Activated CD8-positive, alpha-beta memory T cell treated with anti-CD3 and anti-CD28 coated beads for 4 hours (primary cell): ENCODE data around the gene CHST3.
"Not testable (repeated sequence)": the region's sequence is repeated elsewhere in the genome, so short reads cannot be mapped to it uniquely, and the experiment has no call there.

Experiments
- DNase-seq, 2 donors: peaks; one replicate each; pipeline ENCODE4 v3.0.0-alpha.2; 2020; ENCODE audit warnings: low read depth in 2 of 2

The CHST3 gene, protein sequence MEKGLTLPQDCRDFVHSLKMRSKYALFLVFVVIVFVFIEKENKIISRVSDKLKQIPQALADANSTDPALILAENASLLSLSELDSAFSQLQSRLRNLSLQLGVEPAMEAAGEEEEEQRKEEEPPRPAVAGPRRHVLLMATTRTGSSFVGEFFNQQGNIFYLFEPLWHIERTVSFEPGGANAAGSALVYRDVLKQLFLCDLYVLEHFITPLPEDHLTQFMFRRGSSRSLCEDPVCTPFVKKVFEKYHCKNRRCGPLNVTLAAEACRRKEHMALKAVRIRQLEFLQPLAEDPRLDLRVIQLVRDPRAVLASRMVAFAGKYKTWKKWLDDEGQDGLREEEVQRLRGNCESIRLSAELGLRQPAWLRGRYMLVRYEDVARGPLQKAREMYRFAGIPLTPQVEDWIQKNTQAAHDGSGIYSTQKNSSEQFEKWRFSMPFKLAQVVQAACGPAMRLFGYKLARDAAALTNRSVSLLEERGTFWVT

DNA sequence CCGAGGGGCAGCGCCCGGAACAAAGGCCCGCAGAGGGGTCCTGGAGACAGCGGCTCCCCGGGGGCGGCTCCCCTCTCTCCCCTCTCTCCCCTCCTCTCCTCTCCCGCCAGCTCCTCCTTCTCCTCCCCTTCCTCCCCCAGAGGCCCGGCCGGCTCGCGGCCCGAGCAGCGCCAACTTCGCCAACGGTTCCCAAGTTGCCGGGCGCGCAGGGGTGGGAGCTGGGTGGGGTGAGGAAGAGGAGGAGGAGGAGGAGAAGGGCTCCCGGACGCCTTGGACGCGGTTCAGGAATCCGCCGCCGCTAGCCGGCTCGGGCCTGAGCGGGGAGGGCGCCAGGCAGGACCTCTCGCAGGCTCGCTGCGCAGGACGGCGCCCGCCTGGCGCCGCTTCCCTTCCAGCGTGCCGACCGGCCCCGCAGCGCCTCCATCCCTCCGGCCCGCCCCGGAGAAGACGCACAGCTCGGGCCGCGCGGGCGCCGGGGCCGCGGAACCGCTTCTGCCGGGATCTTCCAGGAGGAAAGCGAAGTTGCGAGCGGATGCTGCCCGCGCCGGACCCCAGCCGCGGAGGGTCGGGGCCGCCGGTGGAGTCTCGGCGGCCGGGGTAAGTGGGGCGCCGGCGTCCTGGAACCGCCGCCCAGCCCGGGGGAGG, at the start of gene CHST3:
Gene CHST3 (plus strand): TSS at position 298 of the 645 bp plus-strand sequence. CDS start 41,448 bp downstream, outside the sequence.
- no peak for DNase-seq

DNA sequence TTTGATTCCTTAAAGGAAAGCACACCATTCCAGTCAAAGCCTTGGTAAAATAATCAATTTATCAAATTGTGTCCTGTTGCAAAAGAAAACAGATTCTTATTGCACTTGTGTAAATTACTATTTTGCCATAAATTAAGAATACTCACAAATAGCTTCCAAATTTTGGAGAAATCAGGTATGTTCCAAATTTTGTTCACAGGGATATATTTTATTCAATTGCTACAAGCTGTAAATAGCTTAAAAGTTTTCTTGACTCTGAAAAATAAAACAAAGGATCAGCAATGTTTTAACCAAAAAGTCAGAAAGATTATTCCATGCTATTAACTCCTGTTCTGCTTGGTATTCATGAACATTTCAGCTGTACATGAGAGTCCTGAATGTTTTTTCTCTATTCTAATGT, 47.4 kb upstream of the CHST3 start:
- no peak for DNase-seq

DNA sequence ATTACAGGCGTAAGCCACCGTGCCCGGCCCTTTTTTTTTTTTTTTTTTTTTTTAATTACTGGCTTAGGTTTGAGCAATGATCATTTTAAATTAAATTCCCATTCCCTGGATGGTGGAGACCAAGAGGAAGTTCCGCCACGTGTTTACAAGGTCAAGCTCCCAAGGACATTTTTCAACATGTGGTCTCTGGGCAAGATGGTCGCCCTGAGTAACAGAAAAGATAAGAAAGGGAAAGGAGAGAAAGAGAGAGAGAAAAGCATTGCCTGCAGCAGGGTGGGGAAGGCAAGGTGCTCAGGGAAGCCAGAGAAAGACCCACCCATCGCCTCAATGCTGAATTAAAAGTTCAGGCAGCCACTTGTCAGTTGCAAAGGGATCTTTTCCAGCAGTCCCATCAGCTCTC, 45.2 kb upstream of the CHST3 start:
- DNase-seq: no peak

DNA sequence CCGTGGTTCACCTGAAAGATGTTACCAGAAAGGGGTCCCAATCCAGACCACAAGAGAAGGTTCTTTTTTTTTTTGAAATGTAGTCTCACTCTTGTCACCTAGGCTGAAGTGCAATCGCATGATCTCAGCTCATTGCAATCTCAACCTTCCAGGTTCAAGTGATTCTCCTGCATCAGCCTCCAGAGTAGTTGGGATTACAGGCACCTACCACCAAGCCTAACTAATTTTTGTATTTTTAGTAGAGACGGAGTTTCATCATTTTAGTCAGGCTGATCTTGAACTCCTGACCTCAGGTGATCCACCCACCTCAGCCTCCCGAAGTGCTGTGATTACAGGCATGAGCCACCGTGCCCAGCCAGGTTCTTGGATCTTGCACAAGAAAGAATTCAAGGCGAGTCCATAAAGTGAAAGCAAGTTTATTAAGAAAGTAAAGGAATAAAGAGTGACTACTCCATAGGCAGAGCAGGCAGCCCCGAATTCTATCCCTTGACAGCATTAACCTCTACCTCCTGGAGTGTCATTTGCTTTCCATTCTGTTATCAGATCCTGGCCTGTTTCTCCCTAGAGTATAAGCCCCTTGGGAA, 44.1 kb upstream of the CHST3 start:
- DNase-seq: not testable (repeated sequence)

DNA sequence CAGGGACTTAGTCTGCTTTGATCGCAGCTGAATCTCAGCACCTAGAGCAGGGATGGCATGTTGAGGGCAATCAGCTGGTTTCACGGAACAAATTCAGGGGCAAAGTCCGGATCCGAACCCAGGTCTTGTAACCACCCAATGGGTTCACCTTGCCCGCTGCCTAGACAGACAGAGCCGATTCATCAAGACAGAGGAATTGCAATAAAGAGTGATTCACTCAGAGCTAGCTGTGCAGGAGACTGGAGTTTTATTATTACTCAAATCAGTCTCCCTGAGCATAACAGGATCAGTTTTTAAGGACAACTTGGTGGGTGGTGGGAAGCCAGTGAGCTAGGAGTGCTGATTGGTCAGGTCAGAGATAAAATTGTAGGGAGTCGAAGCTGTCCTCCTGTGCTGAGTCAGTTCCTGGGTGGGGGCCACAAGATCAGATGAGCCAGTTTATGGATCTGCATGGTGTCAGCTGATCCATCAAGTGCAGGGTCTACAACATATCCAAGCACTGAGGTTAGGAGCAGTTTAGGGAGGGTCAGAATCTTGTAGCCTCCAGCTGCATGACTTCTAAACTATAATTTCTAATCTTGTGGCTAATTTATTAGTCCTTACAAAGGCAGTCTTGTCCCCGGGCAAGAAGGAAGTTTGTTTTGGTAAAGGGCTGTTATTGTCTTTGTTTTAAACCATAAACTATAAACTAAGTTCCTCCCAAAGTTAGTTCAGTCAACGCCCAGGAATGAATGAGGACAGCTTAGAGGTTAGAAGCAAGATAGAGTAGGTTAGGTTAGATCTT, 43.5 kb upstream of the CHST3 start:
- no peak for DNase-seq

- DNase-seq: no peak
Observed at GRCh38 chr10:71921324-71922027, 42.7 kb upstream of the CHST3 start.

GRCh38 chr10:71923138-71923692, 41.0 kb upstream of the CHST3 start:
- DNase-seq: no peak

GRCh38 chr10:71924771-71925170, 39.4 kb upstream of the CHST3 start:
- no peak for DNase-seq

DNA sequence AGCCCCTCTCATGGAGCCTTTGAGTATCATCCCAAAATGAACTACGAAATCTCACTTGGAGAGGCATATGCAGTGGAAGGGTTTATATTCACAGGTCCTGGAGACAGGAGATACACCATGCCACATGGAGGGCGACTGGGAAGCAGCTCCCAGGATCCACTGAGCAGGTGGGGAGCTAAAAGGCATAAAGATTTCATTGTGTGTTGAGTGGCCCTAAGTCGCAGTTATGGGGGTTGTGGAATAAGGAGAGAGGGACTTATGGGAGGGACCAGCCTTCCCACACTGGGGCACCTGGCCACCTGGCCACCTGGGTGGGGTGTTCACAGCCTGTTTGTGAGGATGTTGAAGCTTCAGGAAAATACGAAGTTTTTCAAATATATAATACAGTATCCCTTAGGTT, 37.0 kb upstream of the CHST3 start:
- no peak for DNase-seq

DNA sequence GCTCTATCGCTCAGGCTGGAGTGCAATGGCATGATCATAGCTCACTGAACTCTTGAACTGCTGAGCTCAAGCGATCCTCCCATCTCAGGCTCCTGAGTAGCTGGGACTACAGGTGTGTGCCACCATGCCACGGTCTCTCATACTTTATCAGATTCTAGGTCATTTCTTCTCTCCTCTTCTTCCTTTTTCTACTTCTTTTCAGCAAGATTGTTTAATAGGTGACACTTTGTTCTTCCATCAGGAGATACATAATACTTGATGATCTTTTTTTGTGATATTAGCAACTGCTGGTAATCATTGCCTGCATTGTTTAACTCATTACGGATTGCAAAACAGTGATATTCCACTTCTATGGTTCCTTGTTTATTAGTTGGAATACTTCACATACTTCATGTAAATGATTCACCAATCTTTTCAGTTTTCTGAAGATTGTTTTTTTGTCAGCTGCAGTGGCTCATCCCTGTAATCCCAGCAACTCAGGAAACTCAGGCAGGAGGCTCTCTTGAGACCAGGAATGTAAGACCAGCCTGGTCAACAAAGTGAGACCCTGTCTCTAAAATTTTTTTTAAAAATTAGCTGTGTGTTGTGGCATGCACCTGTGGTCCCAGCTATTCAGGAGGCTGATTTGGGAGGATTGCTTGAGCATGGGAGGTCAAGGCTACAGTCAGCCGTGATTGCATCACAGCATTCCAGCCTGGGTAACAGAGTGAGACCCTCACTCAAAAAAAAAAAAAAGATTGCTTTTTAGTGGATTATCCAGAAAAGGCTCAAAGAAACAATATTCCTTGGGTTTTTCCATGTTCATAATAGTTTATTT, 36.2 kb upstream of the CHST3 start:
- DNase-seq: no peak

DNA sequence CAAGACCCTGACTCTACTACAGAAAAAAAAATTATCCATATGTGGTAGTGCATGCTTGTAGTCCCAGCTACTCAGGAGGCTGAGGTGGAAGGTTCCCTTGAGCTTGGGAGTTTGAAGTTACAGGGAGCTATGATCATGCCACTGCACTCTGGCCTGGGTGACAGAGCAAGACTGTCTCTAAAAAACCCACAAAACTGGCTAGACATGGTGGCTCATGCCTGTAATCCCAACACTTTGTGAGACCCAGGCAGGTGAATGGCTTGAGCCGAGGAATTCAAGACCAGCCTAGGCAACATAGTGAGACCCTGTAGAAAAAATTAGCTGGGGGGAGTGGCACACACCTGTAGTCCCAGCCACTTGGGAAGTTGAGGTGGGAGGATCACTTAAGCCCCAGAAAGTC, 32.9 kb upstream of the CHST3 start:
- DNase-seq: no peak

DNA sequence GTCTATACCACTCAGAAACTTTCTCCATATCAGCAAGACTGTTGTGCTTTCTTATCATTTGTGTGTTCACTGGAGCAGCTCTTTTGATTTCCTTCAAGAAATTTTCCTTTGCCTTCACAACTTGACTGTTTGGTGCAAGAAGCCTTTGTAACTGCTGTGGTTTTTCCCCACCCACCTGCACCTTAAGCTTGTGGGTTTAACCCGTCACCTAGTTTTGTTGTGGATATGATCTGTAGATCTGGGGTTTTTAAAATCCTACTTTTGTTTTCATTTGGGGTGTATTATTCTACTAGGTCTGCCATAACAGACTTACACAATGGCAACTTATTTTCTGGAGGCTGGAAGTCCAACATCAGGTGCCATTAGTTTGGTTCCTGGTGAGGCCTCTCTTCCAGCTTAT, 30.5 kb upstream of the CHST3 start:
- DNase-seq: peak; percentile 7 to 39

DNA sequence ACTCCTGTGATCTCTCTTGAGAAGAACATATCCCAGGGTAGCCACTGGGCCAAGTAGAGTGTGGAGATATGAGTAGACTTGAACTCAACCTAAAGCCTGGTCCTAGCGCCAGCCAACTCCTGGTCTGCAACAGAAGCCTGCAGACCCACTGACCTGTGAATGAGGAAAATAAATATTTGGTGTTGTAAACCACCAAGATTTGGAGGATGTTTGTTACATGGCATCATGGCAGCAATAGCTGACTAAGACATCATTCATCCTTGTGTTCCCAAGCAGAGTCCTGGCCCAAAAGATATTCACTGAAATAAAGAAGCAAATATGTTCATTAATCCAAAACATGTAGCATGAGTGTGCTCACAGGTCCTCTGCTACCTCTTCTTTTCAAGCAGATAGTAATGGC, 26.0 kb upstream of the CHST3 start:
- DNase-seq: no peak

DNA sequence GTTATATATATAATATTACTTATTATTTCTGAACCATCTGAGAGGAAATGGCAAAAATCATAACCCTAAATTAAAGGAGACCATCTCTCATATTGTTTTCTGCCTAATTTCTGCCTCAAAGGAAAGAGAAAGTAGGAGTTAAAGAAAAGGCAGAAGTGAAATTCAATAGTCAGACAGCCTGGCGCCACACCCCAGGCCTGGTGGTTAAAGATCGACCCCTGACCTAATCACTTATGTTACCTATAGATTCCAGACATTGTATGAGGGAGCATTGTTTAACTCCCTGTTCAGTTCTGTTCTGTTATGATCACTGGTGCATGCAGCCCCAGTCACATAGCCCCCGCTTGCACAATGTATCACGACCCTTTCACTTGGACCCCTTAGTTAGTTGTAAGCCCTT, 24.9 kb upstream of the CHST3 start:
- DNase-seq: no peak

DNA sequence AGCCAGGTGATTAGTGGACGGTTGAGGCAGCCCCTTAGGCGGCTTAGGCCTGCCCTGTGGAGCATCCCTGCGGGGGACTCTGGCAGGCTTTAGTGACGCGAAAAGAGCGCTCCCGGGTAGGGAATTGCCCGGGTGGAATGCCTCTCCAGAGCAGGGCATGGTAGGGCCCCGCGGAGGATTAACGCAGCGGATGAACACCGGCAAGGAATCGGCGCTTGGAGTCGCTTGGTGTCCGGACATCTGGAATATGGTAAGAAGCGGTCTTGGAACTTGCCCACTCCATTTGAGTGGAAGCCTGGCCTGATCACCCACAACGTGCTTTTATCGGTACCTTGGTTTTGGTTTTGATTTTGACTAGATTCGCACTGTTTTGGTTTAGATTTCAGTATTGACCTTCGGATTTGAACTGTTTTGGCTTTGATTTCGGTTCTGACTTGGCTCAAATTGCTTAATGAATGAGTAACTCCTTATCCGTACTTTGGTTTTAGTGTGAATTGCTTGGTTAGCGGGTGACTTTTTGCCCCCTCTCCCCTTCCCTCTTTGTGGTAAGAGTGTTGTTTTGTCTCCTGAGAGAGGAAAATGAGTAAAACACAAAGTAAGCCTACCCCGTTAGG, 24.2 kb upstream of the CHST3 start:
- no peak for DNase-seq

- no peak for DNase-seq
Observed at GRCh38 chr10:71940752-71941151, 23.4 kb upstream of the CHST3 start.

GRCh38 chr10:71941318-71941717, 22.9 kb upstream of the CHST3 start:
- DNase-seq: no peak

DNA sequence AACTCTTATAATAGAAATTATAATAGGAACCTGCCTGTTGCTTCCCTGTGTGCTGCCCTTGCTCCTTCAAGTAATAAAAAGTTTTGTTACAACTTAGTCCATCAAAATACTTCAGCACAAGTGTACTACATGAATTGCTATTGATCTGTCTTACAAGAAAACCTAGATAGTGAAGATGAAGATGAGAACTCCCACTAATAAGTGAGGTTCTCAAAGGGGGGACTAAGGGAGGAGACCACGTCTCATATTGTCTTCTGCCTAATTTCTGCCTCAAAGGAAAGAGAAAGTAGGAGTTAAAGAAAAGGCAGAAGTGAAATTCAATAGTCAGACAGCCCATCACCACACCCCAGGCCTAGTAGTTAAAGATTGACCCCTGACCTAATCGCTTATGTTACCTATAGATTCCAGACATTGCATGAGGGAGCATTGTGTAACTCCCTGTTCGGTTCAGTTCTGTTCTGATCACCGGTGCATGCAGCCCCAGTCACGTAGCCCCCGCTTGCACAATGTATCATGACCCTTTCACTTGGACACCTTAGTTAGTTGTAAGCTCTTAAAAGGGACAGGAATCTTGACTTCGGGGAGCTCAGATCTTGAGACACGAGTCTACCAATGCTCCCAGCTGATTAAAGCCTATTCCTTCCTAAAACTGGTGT, 18.2 kb upstream of the CHST3 start:
- no peak for DNase-seq

DNA sequence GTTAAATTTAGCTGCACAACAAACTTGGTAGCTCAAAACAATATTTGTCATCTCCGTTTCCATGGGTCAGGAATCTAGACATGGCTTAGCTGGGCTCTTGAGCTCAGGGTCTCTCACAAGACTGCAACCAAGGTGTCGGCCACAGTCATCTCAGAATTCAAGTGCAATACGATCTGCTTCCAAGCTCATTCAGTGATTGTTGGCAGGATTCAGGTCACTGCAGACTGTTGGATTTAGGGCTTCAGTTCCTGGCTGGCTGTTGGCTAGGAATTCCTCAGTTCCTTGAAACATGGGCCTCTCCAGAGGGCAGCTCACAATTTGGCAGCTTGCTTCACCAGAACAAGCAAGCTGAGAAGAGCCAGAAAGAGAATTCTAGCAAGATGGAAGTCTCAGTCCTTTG, 17.5 kb upstream of the CHST3 start:
- DNase-seq: no peak
